ENCODE measurements around the gene CTDP1. TPM values are rescaled to one million over a fixed set of nuclear protein-coding genes. Genes with fewer than 3 reads are reported as not detected.
A peak's percentile ranks its signal among the peaks of the same experiment; 100 is the strongest.

CTDP1 gene
- total RNA-seq, 1 experiment from 2014 or later, result 16.1 TPM

- H3K9me3 ChIP-seq, result no peaks in the 10 kb centered on the region
- no peak for DNase-seq
- POLR2A ChIA-PET, result no interaction called here
- intact Hi-C loops (cut with micrococcal nuclease; ENCODE audit: unreplicated experiment), result no loop called here
- CTCF ChIA-PET, result no interaction called here
- no peaks in the 10 kb centered on the region for H3K9me3 Mint-ChIP-seq (ENCODE audit: unreplicated experiment)
- H3K27me3 Mint-ChIP-seq (ENCODE audit: insufficient read depth, unreplicated experiment), result no peaks in the 10 kb centered on the region
- no peak for TF ChIP-seq CTCF (IDR thresholded peaks at IDR 0.05; ENCODE audit: insufficient read depth in 1 of 2, low read depth in 1 of 2, low read length in 1 of 2, severe bottlenecking in 1 of 2, unreplicated experiment in 1 of 2)
- H3K36me3 ChIP-seq (ENCODE audit: control insufficient read depth, insufficient read depth, low read length), result no peaks in the 10 kb centered on the region
- BruUV-seq (replicated peaks), result no TSS peak
- H3K4me3 ChIP-seq (ENCODE audit: low read depth, low read length), result no peak overlapping the region
- no peaks in the 10 kb centered on the region for H3K4me1 ChIP-seq
- no peak overlapping the region for H3K4me3 Mint-ChIP-seq (ENCODE audit: unreplicated experiment)
- H3K27ac Mint-ChIP-seq (ENCODE audit: unreplicated experiment), result no peak overlapping the region
- no peaks in the 10 kb centered on the region for H3K36me3 Mint-ChIP-seq (ENCODE audit: insufficient read depth, unreplicated experiment)
- H3K4me1 Mint-ChIP-seq (ENCODE audit: low read depth, unreplicated experiment), result no peaks in the 10 kb centered on the region
- no peaks in the 10 kb centered on the region for H3K27me3 ChIP-seq (replicated peaks; ENCODE audit: control insufficient read depth, insufficient read depth, low read length)
Observed at GRCh38 chr18:79662439-79662838, 17.2 kb upstream of the CTDP1 start.

GRCh38 chr18:79664525-79665125 is 15.0 kb upstream of the CTDP1 start:
- no peaks in the 10 kb centered on the region for H3K4me1 Mint-ChIP-seq (ENCODE audit: low read depth, unreplicated experiment)
- Histone ChIP-seq H3K4me1 (no peaks in the 10 kb centered on the region), H3K36me3 (ENCODE audit: control insufficient read depth, insufficient read depth, low read length) (no peaks in the 10 kb centered on the region), H3K4me3 (ENCODE audit: low read depth, low read length) (no peak overlapping the region), H3K27me3 (replicated peaks; ENCODE audit: control insufficient read depth, insufficient read depth, low read length) (no peaks in the 10 kb centered on the region), H3K9me3 (no peaks in the 10 kb centered on the region)
- BruUV-seq (replicated peaks), result no TSS peak
- no peak overlapping the region for H3K27ac Mint-ChIP-seq (ENCODE audit: unreplicated experiment)
- no peaks in the 10 kb centered on the region for H3K9me3 Mint-ChIP-seq (ENCODE audit: unreplicated experiment)
- intact Hi-C loops (cut with micrococcal nuclease; ENCODE audit: unreplicated experiment), result no loop called here
- H3K27me3 Mint-ChIP-seq (ENCODE audit: insufficient read depth, unreplicated experiment), result no peaks in the 10 kb centered on the region
- no peaks in the 10 kb centered on the region for H3K36me3 Mint-ChIP-seq (ENCODE audit: insufficient read depth, unreplicated experiment)
- DNase-seq, result peak in 1 of 2 experiments; percentile 1
- no peak for TF ChIP-seq CTCF (IDR thresholded peaks at IDR 0.05; ENCODE audit: insufficient read depth in 1 of 2, low read depth in 1 of 2, low read length in 1 of 2, severe bottlenecking in 1 of 2, unreplicated experiment in 1 of 2)
- H3K4me3 Mint-ChIP-seq (ENCODE audit: unreplicated experiment), result no peak overlapping the region
- POLR2A ChIA-PET, result no interaction called here
- CTCF ChIA-PET, result no interaction called here

GRCh38 chr18:79668203-79668602 is 11.4 kb upstream of the CTDP1 start:
- Mint-ChIP-seq H3K9me3 (ENCODE audit: unreplicated experiment) (no peaks in the 10 kb centered on the region), H3K36me3 (ENCODE audit: insufficient read depth, unreplicated experiment) (no peaks in the 10 kb centered on the region), H3K27ac (ENCODE audit: unreplicated experiment) (no peak overlapping the region), H3K4me1 (ENCODE audit: low read depth, unreplicated experiment) (no peaks in the 10 kb centered on the region), H3K27me3 (ENCODE audit: insufficient read depth, unreplicated experiment) (no peaks in the 10 kb centered on the region), H3K4me3 (ENCODE audit: unreplicated experiment) (no peak overlapping the region)
- Histone ChIP-seq H3K27me3 (replicated peaks; ENCODE audit: control insufficient read depth, insufficient read depth, low read length) (no peaks in the 10 kb centered on the region), H3K4me3 (ENCODE audit: low read depth, low read length) (no peak overlapping the region), H3K36me3 (ENCODE audit: control insufficient read depth, insufficient read depth, low read length) (no peaks in the 10 kb centered on the region), H3K9me3 (no peaks in the 10 kb centered on the region), H3K4me1 (no peaks in the 10 kb centered on the region)
- BruUV-seq (replicated peaks), result no TSS peak
- DNase-seq, result no peak
- CTCF ChIA-PET, result no interaction called here
- POLR2A ChIA-PET, result no interaction called here
- intact Hi-C loops (cut with micrococcal nuclease; ENCODE audit: unreplicated experiment), result no loop called here
- no peak for TF ChIP-seq CTCF (IDR thresholded peaks at IDR 0.05; ENCODE audit: insufficient read depth in 1 of 2, low read depth in 1 of 2, low read length in 1 of 2, severe bottlenecking in 1 of 2, unreplicated experiment in 1 of 2)
